IMR-90 (cell line): ENCODE measurements around the gene CNOT10.

Experiments
- MAFK ChIP-seq: IDR thresholded peaks from 2 replicates; pipeline ENCODE4 v1.6.1; 2012; ENCODE audit warnings: low read depth, low read length, improper control_type of control experiment
- POLR2A ChIP-seq: IDR thresholded peaks from 2 replicates; pipeline ENCODE4 v1.6.1; 2012; ENCODE audit warnings: mild to moderate bottlenecking, low read depth, low read length
- RCOR1 ChIP-seq: IDR thresholded peaks from 2 replicates; pipeline ENCODE4 v1.6.1; 2012; ENCODE audit warnings: mild to moderate bottlenecking, low read length, improper control_type of control experiment; ENCODE audit not compliant: insufficient replicate concordance
- TF ChIP-seq, protein P1 (sequence below): conservative IDR thresholded peaks from 2 replicates; pipeline ENCODE4 v1.5.1; 2012; ENCODE audit warnings: mild to moderate bottlenecking, low read depth, low read length, improper control_type of control experiment
- TF ChIP-seq, protein P2 (sequence below): fragments of 150-350 bp; IDR thresholded peaks from 2 replicates; pipeline ENCODE4 v1.6.1; 2017; ENCODE audit warnings: mild to moderate bottlenecking, antibody characterized with exemption, low read length, low read depth

DNA sequence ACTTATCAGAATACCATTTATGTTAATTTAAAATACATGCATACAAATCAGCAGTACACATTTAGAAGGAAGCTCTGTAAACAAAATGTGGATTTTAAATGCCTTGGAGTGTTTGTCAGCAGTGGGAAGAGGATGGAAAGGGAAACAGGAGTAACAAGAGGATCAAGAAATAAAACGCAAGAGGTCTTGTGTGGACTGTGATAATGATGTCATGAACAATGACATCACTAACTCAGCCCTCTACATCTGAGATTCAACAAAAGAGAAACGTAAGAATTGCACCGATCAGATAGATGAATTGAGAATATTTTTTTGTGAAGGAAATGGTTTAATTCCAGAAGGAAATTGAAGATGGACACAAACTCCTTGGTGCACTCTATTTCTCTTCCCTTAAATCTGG lies 44.0 kb upstream of the CNOT10 start:
- TF ChIP-seq MAFK (no peak), RCOR1 (no peak), POLR2A (no peak)
- TF ChIP-seq, protein P1, sequence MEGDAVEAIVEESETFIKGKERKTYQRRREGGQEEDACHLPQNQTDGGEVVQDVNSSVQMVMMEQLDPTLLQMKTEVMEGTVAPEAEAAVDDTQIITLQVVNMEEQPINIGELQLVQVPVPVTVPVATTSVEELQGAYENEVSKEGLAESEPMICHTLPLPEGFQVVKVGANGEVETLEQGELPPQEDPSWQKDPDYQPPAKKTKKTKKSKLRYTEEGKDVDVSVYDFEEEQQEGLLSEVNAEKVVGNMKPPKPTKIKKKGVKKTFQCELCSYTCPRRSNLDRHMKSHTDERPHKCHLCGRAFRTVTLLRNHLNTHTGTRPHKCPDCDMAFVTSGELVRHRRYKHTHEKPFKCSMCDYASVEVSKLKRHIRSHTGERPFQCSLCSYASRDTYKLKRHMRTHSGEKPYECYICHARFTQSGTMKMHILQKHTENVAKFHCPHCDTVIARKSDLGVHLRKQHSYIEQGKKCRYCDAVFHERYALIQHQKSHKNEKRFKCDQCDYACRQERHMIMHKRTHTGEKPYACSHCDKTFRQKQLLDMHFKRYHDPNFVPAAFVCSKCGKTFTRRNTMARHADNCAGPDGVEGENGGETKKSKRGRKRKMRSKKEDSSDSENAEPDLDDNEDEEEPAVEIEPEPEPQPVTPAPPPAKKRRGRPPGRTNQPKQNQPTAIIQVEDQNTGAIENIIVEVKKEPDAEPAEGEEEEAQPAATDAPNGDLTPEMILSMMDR = no peak
- TF ChIP-seq, protein P2, sequence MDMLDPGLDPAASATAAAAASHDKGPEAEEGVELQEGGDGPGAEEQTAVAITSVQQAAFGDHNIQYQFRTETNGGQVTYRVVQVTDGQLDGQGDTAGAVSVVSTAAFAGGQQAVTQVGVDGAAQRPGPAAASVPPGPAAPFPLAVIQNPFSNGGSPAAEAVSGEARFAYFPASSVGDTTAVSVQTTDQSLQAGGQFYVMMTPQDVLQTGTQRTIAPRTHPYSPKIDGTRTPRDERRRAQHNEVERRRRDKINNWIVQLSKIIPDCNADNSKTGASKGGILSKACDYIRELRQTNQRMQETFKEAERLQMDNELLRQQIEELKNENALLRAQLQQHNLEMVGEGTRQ = no peak
